ENCODE results near the gene RPTOR.
A peak's percentile ranks its signal among the peaks of the same experiment; 100 is the strongest.
"Not testable (repeated sequence)": the region's sequence is repeated elsewhere in the genome, so short reads cannot be mapped to it uniquely, and the experiment has no call there.

RPTOR gene

DNA sequence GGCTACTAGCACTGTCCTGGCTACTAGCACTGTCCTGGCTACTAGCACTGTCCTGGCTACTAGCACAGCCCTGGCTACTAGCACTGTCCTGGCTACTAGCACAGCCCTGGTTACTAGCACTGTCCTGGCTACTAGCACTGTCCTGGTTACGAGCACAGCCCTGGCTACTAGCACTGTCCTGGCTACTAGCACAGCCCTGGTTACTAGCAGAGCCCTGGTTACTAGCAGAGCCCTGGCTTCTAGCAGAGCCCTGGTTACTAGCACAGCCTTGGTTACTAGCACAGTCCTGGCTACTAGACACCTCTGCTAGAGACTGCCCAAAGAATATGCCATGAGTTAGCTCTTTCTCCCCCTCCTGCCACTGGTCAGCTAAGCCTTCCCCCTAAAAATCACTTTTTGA lies 200.1 kb downstream of the RPTOR start:
- not testable (repeated sequence) for DNase-seq (ENCODE audit: low read depth)

DNA sequence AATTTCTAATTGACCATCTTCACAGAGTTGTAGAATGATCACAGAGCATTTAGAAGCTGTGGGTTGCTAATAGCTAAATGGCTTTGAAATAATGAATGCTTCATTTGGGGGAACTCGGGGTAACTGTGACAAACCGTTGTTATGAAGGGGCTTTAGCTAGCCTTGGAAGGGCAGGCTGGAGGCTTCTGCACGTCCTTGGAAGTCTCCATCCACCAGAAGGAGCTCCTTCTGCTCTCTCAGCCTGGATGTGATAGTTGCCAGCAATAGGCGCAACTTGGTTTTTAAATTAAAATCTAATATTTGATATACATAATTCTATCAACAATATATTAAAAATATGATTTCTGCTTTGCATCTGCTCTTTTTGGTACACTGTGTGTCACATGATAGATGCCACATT lies 200.5 kb downstream of the RPTOR start:
- DNase-seq (ENCODE audit: low read depth), result no peak

DNA sequence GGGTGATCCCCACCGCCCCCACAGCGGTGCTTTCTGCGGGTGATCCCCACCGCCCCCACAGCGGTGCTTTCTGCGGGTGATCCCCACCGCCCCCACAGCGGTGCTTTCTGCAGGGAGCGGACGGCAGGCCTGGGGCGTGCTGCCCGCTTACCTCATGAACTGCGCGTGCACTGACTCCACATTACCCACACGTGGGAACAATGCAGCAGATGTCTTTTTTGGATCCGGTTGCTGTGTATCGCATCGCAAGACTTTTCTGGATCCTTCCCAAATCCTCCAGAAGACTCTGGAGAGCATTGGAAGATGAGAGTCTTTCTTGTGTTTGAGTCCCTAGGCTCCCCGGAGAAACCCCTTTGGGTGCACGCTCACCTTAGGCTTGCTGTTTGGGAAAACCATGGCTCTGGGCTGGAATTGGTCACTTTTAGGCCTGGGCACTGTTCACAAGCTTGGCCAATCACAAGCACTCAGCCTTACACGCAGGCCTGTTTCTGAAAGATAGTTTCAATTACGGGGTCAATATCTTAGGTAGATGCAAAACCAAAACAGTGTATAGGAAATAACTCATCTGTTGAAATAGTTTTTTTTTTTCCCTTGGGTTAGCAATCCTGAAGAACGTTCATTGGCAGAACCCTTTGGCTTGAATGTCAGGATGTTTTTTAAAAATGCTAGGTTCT lies 201.8 kb downstream of the RPTOR start:
- DNase-seq (ENCODE audit: low read depth), result no peak

DNA sequence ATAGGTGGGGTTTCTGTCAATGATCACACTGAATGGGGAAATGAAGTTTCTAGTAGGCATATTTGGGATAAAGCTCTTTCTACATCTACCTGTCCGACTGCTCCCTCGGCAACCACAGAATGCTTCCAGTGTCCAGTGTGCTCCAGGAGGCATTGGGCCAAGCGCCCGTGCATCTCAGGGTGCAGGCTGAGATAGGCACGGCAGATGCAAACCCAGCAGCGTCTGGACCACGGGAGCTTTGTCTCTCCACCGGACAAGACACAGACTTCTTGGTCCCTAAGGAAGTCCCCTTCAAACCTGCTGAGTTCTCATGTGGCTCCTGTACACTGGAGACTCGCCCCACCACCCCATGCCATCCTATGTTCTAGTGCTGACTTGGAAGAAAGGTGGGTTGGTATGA lies 202.8 kb downstream of the RPTOR start:
- DNase-seq (ENCODE audit: low read depth), result no peak

DNA sequence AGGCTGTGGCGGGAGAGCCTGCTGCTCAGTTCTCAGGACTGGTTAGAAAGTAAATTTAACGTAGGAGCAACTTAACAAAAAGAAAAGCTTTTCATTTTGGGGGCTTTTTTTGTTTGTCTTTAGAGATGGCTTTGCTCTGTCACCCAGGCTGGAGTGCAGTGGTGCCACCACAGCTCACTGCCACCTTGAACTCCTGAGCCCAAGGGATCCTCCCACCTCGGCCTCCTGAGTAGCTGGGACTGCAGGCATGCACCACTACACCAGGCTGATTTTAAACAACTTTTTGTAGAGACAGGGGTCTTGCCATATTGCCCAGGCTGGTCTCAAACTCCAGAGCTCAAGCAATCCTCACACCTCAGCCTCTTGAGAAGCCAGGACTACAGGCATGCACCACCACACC lies 205.0 kb downstream of the RPTOR start:
- no peak for DNase-seq (ENCODE audit: low read depth)

DNA sequence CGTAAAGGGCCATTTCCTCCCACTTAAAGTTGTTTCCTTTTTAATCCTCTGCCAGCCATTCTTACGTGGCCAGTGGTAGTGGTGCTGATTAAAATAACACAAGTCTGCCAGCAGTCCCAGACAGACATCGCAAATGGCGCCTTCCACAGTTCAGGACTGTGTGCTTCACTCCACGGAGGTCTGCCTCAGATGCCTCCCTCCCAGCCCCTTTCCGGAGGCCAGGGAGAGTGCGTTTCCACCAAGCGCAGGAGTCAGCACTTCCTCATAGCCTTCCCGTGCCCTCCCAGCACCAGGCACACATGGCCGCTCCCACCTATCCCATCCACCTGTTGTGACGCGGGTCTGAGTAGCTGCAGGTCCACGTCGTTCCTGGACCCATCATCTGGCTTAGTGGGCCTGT lies 205.6 kb downstream of the RPTOR start:
- no peak for DNase-seq (ENCODE audit: low read depth)

DNA sequence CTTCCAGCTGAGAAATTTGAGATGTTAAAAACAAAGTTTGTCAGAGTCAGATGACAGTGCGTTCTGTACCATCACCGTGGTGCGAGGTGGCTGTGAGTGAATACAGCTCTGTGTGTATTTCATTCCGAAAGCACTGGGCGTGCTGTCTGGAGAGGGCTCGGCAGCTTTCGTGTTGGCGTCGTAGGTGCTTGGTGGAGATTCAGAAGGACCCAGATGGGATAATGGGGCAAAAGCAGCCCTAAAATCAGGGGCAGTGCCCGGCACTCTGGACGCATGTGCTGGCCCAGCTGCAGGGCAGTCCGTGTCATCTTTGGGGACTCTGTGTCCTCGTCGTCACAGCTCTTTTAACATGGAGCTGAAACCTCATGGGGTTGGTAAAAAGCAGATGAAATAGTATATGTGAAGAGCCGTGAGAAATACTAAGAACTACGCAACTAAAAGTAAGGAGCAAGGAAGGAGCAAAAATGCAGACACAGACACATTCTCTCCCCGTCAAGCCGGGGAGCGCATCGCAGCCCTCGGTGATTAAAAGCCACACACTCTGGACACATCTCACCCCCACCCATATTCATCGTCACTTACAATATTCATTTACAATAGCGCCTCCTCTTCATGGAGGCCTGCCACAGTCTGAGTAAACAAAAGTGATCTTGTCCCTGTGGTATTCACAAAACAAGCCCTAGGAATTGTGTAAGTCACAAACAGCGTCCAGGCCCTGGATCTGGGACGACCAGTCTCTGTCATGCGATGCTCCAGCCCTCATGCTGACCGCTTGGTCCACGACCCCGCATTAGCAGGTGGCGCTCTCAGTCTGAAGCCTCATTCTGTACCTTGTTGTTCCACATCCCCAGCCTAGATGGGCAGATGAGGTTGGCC lies 206.7 kb downstream of the RPTOR start:
- peak; percentile 38 for DNase-seq (ENCODE audit: low read depth)

DNA sequence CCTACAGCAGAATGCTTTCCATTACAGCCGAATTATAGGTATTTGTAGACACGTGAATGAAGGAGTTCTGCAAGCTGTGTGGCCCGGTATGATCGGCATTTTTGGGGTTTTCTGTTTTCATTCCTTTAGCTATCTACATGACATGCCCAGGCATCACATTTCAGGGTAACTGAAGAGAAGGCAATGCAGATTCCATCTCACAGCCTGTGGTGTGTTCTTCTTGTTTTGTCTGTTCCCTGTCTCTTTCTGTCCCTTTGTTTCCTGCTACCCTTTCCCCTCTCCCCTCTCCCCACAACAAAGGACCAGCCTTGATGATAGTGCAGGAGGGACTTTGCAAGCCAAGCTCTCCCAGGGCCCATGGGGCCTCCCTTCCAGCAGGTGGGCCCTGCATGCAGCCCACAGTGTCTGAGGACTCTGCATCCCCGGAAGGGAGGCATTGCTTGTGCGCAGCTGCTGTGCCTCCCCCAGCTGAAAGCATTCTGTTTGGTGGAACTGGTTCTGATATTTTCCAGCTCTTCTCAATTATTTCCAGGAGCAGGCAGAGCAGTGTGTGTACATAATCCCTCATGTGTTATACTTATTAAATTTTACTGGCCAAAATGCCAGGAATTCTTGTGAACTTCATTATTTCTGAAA lies 207.4 kb downstream of the RPTOR start:
- DNase-seq (ENCODE audit: low read depth), result peak; percentile 8

DNA sequence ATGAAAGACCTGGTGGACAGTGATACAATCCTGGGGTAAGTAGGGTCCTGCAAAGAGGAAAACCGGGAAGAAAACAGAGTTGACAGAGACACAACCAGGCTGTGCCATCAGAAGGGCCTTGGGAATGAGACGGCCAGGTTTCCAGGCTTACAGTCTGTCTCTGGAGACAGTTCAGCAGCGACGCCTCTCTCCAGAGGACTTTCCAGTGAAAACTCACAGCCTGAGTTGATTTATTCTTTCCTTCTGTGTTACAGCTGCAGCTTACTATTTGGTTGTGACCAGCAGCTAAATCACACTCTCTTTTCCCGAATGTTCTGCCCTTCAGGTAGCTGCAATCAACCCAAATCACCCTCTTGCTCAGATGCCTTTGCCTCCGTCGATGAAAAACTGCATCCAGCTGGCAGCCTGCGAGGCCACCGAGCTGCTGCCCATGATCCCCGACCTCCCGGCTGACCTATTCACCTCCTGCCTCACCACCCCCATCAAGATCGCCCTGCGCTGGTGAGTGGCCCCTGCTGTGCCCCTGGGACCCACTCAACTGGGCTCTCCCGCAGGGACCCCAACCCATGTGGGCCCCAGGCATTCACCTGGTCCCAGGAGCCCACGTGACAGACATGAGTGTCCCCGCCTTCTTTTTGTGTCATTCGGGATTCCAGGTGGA lies 209.2 kb downstream of the RPTOR start:
- no peak for DNase-seq (ENCODE audit: low read depth)

DNA sequence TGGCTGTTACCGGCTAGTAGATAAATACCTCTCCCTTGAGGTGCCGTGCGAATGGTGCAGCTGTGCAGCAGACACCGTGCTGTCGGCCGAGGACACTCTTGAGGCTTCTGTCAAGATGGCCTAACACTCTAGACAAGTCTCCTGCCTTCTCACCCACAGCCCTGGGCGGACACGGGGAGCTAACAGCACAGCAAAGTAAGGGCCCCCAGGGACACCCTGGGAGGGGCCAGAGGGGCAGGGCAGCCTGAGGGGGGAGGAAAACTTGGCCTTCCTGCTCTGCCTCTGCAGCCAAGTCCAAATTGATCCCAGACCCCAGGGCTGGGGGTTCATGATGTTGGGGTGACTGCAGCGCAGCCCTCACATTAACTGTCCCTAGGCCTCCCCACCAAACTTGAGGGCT lies 210.2 kb downstream of the RPTOR start:
- DNase-seq (ENCODE audit: low read depth), result no peak

DNA sequence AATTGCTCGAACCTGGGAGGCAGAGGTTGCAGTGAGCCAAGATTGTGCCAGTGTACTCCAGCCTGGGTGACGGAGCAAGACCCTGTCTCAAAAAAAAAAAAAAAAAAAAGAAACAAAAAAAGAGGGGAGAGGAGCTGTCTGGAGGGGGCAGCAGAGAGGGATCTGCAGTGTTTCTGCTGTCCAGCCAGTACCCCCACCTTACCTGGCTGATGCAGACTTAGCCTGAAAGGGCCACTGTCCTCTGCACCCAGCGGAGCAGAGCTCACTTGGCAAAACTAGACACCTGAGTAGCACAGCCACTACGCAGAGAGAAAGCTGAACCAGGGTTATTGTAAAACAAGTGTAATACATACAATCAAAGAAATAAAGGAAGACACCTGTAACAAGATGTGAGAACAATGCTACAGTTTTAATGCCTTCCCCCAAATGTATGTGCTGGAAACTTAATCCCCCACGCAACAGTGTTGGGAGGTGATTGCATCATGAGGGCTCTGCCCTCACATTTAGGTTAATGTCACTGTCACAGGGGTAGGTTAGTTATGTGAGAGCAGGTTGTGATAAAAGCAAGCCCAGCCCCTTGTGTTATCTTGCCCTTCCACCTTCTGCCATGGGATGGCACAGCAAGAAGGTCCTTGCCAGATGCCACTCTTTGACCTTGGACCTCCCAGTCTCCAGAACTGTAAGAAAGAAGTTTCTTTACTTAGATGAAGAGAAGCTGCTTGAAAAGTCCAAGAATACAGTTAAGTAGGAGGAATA lies 211.2 kb downstream of the RPTOR start:
- peak; percentile 27 for DNase-seq (ENCODE audit: low read depth)

DNA sequence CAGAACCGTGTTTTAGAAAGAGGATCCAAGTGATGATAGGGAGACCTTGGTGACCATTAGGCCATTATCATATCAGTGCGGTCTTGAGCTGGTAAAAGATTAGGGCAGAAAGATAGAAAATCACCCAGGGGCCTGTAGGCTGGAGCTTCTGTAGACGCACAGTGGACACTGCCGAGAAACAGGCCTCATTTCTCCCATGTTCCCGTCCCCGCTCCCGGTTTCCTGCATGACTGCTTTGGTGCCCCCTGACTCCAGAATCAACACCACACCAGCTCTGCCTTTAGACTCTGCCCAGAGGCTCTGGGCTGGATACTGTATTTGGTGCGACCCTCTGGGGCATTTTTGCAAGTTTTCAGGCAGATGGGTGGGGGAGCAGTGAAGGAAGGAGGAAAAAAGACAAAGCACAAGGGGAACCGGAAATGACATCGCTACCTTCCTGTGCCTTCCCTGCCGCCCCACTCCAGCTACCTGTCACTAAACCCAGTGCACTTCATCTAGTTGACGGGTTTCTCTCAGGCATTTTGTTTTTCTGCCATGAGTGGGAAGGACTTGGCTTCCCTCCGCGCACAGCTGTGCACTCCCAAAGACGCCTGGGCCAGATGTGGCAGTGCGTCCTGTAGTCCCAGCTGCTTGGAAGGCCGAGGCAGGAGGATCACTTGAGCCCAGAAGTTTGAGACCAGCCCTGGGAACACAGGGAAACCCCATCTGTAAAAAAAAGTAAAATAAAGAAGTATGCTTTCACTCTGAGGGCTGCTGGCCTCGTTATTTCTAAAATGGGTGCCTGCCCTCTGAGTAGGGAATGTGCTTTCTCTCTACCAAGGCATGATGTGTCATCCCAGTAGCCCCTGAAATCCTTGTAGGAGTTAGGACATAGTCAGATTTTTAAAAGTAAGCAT lies 214.1 kb downstream of the RPTOR start:
- peak; percentile 47 for DNase-seq (ENCODE audit: low read depth)

DNA sequence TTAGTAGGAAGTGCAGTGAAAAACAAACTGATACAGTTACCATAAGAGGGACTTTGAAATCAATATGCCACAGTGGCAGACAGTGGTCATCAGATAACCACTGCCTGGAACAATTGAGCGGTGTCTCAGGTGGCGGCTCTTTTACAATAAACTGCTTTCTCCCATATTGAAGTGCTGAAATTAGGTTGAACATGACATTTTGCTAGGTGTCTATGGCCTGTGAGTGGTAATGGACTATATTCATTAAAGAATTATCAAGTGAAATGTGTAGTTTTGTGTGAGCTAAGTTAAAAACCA lies 214.7 kb downstream of the RPTOR start:
- no peak for DNase-seq (ENCODE audit: low read depth)

DNA sequence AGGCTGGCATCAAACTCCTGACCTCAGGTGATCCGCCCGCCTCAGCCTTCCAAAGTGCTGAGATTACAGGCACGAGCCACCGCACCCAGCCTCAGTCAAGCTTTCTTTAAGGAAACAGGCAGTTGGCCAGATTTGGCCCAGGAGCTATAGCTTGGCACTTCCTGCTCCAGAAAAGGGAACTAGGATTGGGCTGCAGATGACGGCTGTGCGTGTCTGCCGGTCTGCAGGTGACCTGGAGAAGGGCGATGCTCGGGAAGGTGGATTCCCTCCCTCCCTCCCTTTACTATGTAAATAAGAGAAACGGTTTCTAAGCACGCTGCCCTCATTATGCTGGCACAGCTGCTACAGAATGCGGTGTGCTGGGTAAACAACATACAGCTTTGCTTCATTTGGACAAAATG lies 215.9 kb downstream of the RPTOR start:
- peak; percentile 11 for DNase-seq (ENCODE audit: low read depth)

DNA sequence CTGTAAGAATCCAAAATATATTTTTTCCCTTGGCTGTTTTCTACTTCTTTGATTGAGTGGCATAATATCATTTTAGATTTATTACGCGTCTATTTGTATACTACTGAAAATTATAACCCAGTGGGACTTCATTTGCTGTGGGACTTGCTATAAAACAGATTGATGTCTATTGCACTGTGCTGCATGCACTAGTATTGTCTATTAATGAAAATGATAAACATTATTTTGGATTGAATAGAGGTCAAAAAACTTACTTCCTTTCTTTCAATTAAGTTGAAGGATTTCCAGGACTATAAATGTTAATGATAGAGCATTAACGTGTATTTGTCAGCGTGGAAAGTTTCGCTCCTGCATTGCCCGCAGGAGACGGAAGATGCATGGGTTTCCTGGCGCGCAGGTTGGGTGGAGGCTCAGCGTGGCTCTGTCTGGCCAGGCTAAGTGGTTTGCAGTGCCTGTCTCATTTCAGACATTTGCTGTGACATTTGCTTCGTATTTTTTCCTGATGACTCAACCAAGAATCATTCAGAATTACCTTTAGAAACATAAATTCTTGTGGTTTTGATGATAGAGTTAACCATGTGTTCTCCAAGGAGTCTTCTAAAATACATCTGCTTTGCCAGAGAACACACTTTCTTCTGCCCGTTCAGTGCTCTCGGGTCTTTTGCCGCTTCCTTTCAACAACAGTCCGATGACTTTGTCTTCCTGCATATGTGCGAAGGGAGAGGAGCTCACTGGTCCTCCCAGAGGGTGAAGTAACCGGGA lies 216.7 kb downstream of the RPTOR start:
- peak; percentile 97 for DNase-seq (ENCODE audit: low read depth)

DNA sequence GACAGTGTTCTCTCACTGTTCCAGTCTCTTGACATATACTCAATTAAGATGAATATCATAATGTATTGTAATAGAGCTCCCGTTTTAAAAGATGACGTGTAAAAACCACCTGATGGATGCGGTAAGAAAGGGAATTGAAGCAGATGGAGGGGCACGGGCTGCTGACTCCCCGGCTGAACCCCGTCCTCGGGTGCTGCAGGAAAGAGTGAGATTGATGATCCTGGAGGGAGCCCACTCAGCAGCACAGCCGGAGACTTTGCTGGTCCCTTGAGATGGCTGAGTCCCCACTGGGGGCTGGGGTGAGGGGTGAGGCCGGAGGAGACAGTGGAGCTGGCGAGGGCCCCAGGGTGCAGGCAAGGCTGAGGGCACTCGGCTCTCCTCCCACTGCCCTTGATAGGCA lies 217.4 kb downstream of the RPTOR start:
- no peak for DNase-seq (ENCODE audit: low read depth)

DNA sequence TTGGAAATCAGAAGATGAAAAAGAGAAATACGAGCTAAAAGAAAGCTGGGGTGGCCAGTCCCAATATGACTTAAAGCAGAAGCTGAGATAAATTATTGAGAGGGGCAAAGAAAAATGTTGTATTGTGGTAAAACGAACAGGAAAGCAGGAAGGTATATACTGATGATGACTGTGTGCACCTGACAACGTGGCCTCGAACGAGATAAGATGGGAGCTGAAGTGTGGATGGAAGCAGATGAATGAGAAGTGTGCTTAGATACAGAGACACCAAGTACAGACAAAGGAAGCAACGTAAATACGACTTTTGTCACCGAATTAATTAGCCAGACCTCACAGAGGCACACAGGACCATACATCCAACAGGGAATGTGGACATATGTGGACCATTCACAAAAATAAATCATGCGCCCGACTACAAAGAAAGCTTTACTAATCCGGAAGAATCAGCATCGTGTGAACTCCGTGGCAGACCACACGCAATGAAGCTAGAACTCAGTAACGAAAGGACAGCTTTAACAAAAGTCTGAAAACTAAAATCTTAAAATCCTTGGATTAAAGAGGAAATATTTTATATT lies 218.7 kb downstream of the RPTOR start:
- DNase-seq (ENCODE audit: low read depth), result no peak

DNA sequence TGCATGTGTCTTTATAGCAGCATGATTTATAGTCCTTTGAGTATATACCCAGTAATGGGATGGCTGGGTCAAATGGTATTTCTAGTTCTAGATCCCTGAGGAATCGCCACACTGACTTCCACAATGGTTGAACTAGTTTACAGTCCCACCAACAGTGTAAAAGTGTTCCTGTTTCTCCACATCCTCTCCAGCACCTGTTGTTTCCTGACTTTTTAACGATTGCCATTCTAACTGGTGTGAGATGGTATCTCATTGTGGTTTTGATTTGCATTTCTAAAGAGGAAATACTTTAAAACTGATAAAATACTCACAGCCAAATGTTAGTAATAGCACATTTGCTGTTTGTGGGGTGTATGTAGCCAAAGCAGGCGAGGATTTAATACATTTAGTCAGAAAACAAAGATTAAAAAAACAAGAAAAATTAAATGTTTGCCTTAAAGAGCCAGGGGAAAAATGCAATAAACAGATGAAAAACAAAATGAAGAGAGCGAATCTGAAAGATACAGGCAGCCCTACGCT lies 220.0 kb downstream of the RPTOR start:
- DNase-seq (ENCODE audit: low read depth), result not testable (repeated sequence)

DNA sequence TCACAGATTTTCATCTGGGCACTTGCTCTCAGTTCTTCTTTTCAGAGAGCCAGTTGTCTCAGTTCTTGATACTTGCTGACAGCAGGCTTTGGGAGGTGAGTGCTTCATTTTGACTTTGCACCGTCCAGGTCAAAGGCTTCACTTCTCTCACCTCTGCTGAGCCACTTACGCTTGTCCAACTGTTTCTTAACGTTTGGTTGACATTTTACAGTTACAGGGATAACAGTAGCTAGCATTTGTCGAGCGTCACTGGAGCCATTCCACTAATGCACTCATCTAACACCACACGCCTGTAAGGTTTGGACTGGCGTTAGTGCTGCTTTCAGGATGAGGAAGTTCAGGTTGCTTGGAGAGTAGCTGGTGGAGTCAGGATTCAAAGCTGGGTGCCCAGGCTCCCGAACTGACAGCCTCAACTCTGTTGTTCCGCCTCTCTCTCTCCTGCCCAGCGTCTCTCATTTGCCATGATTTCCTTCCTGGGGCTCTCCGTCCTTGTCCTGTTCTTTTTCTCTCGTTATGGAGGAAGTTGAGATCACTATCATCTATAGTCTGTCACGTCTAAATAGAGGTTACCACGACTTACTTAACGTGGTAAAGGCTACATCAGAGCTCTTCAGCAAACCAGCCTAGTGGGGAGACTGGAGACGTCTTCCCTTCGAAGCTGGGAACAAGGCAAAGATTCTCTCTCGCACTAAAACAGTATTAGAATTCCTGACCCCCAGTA lies 220.8 kb downstream of the RPTOR start:
- no peak for DNase-seq (ENCODE audit: low read depth)

All from ELR (cell line).